Endothelial cell (in vitro differentiated cells): ENCODE data around the gene ETF1. TPM values are rescaled to one million over a fixed set of nuclear protein-coding genes. Genes with fewer than 3 reads are reported as not detected.

Experiments
- DNase-seq: peaks from one replicate; pipeline ENCODE4 v3.0.0; 2021; ENCODE audit warnings: low spot score
- H3K27ac Mint-ChIP-seq: one replicate; pipeline ENCODE4 v1.8.0; 2021; ENCODE audit warnings: mixed read lengths, inconsistent platforms; ENCODE audit not compliant: unreplicated experiment
- H3K27me3 Mint-ChIP-seq: one replicate; pipeline ENCODE4 v1.8.0; 2021; ENCODE audit warnings: mild to moderate bottlenecking, moderate library complexity, mixed read lengths, inconsistent platforms; ENCODE audit not compliant: unreplicated experiment
- H3K36me3 Mint-ChIP-seq: one replicate; pipeline ENCODE4 v1.8.0; 2021; ENCODE audit warnings: mild to moderate bottlenecking, low read depth, mixed read lengths, inconsistent platforms; ENCODE audit not compliant: unreplicated experiment
- H3K4me1 Mint-ChIP-seq: one replicate; pipeline ENCODE4 v1.8.0; 2021; ENCODE audit warnings: mild to moderate bottlenecking, mixed read lengths, inconsistent platforms; ENCODE audit not compliant: unreplicated experiment
- H3K4me3 Mint-ChIP-seq: one replicate; pipeline ENCODE4 v1.8.0; 2021; ENCODE audit warnings: mild to moderate bottlenecking, mixed read lengths, inconsistent platforms; ENCODE audit not compliant: unreplicated experiment
- H3K9me3 Mint-ChIP-seq: one replicate; pipeline ENCODE4 v1.8.0; 2021; ENCODE audit warnings: mixed read lengths, inconsistent platforms; ENCODE audit not compliant: unreplicated experiment
- CTCF ChIP-seq: fragments of 200-600 bp; sonication (generic); IDR thresholded peaks from one replicate; pipeline ENCODE4 v1.5.0; 2021; ENCODE audit warnings: antibody characterized with exemption; ENCODE audit not compliant: unreplicated experiment
- total RNA-seq: library from RNA; stranded (reverse); fragmentation: NEBNext Ultra II Directional; extraction: Animal tissue kit (Norgen Biotek cat#: 25700); gene quantifications from one replicate; pipeline ENCODE4 v1.2.1, GENCODE V29; 2021; ENCODE audit not compliant: unreplicated experiment

Gene ETF1
- total RNA-seq, 1 donor from 2014 or later, result 84.7 TPM

GRCh38 chr5:138582959-138583358 is 39.9 kb upstream of the ETF1 start:
- Mint-ChIP-seq H3K36me3 (no peaks in the 10 kb centered on the region), H3K27ac (no peak overlapping the region), H3K27me3 (peaks cover 9% of the 10 kb centered on the region), H3K4me3 (no peak overlapping the region), H3K4me1 (peaks cover under 1% of the 10 kb centered on the region), H3K9me3 (no peaks in the 10 kb centered on the region)
- TF ChIP-seq CTCF, result no peak
- no peak for DNase-seq

- H3K9me3 Mint-ChIP-seq, result no peaks in the 10 kb centered on the region
- peaks cover 9% of the 10 kb centered on the region for H3K27me3 Mint-ChIP-seq
- H3K36me3 Mint-ChIP-seq, result no peaks in the 10 kb centered on the region
- no peak for TF ChIP-seq CTCF
- peaks cover 8% of the 10 kb centered on the region for H3K4me1 Mint-ChIP-seq
- DNase-seq, result no peak
- no peak overlapping the region for H3K4me3 Mint-ChIP-seq
- no peak overlapping the region for H3K27ac Mint-ChIP-seq
These were observed 37.7 kb upstream of the ETF1 start for GRCh38 chr5:138580777-138581176.

- peaks cover 9% of the 10 kb centered on the region for H3K27me3 Mint-ChIP-seq
- DNase-seq, result no peak
- no peak for TF ChIP-seq CTCF
- no peaks in the 10 kb centered on the region for H3K9me3 Mint-ChIP-seq
- H3K4me1 Mint-ChIP-seq, result peaks cover 8% of the 10 kb centered on the region
- no peak overlapping the region for H3K4me3 Mint-ChIP-seq
- no peaks in the 10 kb centered on the region for H3K36me3 Mint-ChIP-seq
- H3K27ac Mint-ChIP-seq, result no peak overlapping the region
These were observed 37.0 kb upstream of the ETF1 start for GRCh38 chr5:138580001-138580400.

GRCh38 chr5:138579517-138579863 is 36.5 kb upstream of the ETF1 start:
- no peak overlapping the region for H3K4me3 Mint-ChIP-seq
- peaks cover 13% of the 10 kb centered on the region for H3K4me1 Mint-ChIP-seq
- peaks cover 4% of the 10 kb centered on the region for H3K36me3 Mint-ChIP-seq
- TF ChIP-seq CTCF, result peak; percentile 19
- no peak for DNase-seq
- no peaks in the 10 kb centered on the region for H3K9me3 Mint-ChIP-seq
- peaks cover 9% of the 10 kb centered on the region for H3K27me3 Mint-ChIP-seq
- H3K27ac Mint-ChIP-seq, result no peak overlapping the region

- Mint-ChIP-seq H3K27me3 (peaks cover 3% of the 10 kb centered on the region), H3K9me3 (no peaks in the 10 kb centered on the region), H3K36me3 (peaks cover 15% of the 10 kb centered on the region), H3K4me3 (no peak overlapping the region), H3K4me1 (peaks cover 19% of the 10 kb centered on the region), H3K27ac (no peak overlapping the region)
- TF ChIP-seq CTCF, result no peak
- DNase-seq, result no peak
These were observed 34.4 kb upstream of the ETF1 start for GRCh38 chr5:138577452-138577851.
